NCI-H526 (cell line): ENCODE data around the gene ZNF574.

ENCODE experiments used
- DNase-seq, 2 experiments: peaks; one replicate each; lab custom pipeline; 2025; lab: John Stamatoyannopoulos, UW

The ZNF574 gene

GRCh38 chr19:42124386-42124901 is 48.5 kb downstream of the ZNF574 start:
- no peak for DNase-seq

GRCh38 chr19:42125536-42125935 is 49.6 kb downstream of the ZNF574 start:
- DNase-seq, result no peak

- no peak for DNase-seq
These were observed 50.6 kb downstream of the ZNF574 start for GRCh38 chr19:42126574-42126973.

- peak; percentile 32 to 70 for DNase-seq
These were observed 53.7 kb downstream of the ZNF574 start for GRCh38 chr19:42129399-42130253.

- DNase-seq, result no peak
These were observed 54.2 kb downstream of the ZNF574 start for GRCh38 chr19:42130254-42130573.
